GM15510 (cell line): ENCODE results near the gene DAAM2.

ENCODE experiments used
- POLR2A ChIP-seq: IDR thresholded peaks from 3 replicates; pipeline ENCODE4 v1.6.1; 2011; ENCODE audit warnings: borderline replicate concordance; ENCODE audit not compliant: insufficient read length; ENCODE audit errors: extremely low read depth

DAAM2 gene

DNA sequence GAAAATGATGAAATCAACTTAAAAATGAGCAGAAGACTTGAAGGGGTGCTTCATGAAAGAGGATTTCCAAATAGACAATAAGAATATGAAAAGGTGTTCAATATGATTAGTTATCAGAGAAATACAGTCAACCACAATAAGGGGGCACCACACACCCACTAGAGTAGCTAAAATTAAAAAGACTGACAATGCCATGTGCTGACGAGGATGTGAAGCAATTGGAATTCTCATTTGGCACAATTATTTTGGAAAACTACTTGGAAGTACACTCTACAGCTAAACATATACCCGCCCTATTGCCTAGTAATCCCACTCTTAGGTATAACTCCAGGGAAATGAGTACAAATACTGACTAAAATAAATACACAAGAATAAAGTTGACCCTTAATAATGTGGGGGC lies 97.1 kb downstream of the DAAM2 start:
- no peak for TF ChIP-seq POLR2A

DNA sequence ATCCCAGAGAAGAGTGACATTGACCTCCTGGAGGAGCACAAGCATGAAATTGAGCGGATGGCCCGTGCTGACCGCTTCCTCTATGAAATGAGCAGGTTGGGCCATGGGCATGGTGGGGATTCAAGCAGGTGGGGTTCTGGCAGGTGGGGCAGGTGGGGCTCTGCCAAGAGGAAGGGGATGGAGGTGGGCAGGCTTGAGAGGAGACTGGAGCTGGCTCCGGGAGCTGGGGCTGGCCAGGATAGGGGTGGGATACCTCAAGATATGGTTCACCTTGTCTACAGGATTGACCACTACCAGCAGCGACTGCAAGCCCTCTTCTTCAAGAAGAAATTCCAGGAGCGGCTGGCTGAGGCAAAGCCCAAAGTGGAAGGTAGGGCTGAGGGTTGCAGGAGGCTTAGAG lies 99.2 kb downstream of the DAAM2 start:
- TF ChIP-seq POLR2A = no peak

DNA sequence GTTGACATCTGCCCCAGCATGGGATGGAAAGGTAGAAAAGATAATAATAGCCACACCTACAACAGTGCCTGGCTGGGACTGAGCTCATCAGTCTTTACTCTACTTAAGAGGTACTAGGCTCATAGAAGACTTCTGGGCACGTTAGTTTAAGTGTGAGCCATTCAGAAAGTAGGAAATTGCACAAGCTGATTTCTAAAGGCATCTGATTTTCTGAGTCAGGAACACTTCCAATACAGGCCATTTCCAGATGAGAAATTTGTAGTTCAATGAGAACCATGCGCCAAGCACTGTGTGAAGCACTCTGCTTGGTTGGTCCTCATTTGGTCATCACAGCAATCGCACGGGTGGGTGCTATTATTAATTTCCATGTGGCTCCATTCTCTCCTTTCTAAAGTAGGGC lies 99.8 kb downstream of the DAAM2 start:
- TF ChIP-seq POLR2A = no peak

DNA sequence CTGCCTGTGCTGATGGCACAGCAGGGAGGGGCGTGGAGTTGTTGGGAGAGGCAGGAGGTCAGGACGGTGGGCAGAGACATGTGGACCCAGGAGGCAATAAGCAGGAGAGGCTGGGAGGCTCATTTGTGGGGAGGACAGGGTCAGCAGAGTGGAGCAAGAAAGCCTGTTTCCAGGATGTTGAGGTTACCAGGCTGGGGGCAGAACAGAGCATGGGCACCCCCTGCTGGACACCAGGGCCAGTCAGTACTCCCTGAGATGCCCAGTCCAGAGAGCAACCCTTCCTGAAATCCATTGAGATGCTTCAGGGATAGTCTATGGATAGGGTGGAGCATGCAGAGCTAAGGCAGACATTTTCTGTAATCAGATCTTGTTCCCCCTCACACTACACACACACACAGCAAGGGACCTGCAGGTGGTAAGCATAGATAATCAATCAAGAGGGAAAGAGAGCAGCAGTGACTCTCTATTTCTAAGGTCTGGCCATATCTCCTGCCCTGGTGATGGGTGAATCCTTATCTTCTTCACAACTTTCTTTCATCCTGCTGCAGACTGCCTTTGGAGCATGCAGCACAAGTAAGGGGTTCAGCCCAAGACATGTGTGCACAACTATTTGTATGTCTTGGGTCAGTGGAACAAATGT lies 100.4 kb downstream of the DAAM2 start:
- no peak for TF ChIP-seq POLR2A

- TF ChIP-seq POLR2A = no peak
These were observed 101.1 kb downstream of the DAAM2 start for GRCh38 chr6:39893286-39893685.

DNA sequence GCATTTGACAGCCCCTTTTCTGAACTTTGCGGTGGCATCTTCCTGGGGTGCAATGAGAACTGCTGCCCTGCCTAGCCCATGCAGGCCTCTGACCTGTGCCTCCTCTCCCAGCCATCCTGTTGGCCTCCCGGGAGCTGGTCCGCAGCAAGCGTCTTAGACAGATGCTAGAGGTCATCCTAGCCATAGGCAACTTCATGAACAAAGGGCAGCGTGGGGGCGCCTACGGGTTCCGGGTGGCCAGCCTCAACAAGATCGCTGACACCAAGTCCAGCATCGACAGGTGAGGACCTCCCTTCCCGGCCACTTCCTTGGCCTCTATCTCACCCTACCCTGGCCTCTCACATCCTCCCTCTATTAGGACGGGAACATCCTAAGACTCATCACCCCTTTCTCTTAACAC lies 104.5 kb downstream of the DAAM2 start:
- no peak for TF ChIP-seq POLR2A

- TF ChIP-seq POLR2A = no peak
These were observed 105.5 kb downstream of the DAAM2 start for GRCh38 chr6:39897698-39898097.

DNA sequence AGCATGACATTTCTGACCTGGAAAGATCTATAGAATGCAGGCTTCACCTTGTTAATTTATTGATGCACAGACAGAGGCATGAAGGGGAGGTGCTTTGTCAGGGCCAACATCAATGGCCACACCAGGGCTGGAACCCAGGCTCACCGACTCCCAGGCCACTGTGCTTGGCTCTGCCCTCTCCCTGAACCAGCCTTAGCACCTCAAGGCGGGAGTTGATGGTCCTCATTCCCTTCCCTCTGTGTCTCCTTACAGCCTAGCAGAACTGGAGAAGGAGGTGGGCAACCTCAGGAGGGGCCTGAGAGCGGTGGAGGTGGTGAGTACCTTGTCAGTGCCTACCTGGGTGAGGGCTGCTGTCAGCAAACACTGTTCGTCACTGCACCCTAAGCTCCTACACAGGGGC lies 106.4 kb downstream of the DAAM2 start:
- TF ChIP-seq POLR2A = no peak

DNA sequence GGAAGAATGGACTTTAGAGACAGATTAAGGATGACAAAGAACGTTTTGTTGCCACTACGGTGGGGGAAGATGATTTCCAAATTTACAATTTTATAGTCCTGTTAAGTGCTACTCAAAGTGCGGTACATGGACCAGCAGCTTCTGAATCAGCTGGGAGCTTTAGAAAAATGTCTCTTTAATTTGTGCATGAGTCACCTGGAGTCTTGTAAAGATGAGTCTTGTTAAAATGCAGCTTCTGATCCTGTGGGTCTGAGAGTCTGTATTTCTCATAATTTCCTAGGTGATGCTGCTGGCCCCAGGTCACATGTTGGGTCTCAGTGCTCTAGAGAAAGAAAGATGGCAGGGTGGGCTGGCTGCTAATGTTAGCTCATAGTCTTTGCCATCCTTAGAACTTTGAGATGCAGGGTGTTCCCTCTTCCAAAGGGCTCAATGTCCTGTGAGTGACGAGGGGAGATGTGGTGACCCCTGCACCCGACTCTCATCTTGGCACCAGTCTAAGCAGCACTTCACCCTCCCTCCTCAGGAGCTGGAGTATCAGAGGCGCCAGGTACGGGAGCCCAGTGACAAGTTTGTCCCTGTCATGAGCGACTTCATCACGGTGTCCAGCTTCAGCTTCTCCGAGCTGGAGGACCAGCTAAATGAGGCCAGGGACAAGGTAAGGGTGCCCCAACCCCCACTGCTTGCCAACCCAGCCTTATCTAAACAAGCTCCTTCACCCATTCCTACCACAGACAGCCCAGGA lies 107.5 kb downstream of the DAAM2 start:
- TF ChIP-seq POLR2A = no peak

DNA sequence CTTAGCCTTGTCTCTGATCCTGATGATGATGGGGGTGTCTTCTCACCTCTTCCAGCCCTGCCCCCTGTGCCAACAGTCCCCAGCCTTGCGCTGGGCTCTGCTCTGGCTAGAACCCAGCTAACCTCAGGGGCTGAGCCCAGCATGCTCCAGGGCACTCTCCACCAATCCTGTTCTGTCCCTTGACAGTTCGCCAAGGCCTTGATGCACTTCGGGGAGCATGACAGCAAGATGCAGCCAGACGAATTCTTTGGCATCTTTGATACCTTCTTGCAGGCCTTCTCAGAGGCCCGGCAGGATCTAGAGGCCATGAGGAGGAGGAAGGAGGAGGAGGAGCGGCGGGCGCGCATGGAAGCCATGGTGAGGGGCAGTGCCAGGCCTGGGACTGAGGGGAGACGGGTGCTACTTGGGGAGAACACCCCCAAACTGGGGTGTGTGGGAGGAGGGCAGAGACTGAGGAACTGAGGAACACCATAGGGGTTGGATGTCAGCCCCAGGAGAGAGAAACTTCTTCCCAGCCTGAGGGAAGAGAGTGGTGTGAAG lies 109.0 kb downstream of the DAAM2 start:
- TF ChIP-seq POLR2A = no peak

DNA sequence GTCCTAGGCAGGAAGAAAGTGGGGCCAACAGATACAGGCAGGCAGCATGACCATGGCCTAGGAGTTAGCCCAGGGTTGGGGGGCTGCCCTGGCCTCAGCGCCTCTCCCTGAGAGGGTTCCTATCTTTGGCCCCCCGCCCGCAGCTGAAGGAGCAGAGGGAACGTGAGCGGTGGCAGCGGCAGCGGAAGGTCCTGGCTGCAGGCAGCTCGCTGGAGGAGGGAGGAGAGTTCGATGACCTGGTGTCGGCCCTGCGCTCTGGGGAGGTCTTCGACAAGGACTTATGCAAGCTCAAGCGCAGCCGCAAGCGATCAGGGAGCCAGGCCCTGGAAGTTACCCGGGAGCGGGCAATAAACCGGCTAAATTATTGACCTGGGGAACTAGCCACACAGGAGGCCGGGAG lies 109.5 kb downstream of the DAAM2 start:
- TF ChIP-seq POLR2A = no peak

DNA sequence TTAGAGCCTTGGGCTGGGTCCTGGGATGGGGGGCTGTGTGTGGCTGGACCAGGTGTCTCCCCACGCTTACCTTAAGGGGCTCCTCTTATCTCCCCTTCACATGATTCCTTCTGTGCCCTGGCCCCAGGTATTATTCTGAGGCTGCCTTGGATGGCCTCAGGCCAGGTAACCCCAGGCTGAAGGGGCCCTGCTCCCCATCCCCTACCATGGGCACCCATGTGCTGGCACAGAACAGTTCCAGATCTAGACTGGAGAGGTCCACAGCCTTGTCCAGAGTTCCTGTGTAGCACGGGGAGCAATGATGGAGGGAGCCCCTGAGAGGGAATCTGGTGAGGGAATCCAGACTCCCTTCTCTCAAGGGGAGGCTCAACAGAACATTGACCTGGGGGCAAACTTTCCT lies 110.0 kb downstream of the DAAM2 start:
- TF ChIP-seq POLR2A = no peak

DNA sequence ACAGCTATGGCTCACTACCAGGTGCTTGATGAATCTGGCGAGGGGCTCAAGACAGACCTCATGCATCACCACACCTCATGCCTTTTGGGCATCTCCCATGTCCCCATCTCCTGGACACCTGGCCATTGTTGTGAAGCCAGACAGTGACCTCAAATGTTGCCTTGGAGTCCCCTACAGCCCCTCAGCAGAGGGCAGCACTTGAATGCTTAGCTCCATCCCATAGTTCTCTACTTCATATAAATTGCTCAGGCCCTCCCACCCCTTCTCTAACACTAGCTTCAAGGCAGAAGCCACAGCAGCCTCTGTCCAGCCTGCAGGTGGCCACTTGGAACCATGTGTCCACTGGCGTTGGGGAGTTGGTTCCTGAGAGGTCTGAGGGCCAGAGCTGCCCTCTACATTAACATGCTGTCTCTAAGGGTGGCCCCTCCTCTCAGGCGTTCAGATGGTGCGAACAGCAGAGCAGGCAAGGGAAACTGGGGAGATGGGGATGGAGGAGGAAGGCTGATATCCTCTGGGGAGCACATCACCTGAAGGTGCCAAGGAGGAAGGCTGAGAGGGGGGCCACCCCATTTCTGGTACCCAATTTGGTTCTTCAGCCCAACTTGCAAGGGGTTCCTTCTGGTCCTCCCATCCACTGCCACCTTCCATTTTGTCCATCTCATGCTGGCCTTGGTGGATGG lies 110.8 kb downstream of the DAAM2 start:
- TF ChIP-seq POLR2A = no peak

- no peak for TF ChIP-seq POLR2A
These were observed 111.5 kb downstream of the DAAM2 start for GRCh38 chr6:39903656-39904055.

GRCh38 chr6:39904946-39905639 lies 112.9 kb downstream of the DAAM2 start:
- TF ChIP-seq POLR2A = no peak
